ENCODE results near the gene GALT. TPM values are rescaled to one million over a fixed set of nuclear protein-coding genes. Genes with fewer than 3 reads are reported as not detected.

GALT gene
- total RNA-seq, 1 experiment from 2014 or later = 7.6 TPM

DNA sequence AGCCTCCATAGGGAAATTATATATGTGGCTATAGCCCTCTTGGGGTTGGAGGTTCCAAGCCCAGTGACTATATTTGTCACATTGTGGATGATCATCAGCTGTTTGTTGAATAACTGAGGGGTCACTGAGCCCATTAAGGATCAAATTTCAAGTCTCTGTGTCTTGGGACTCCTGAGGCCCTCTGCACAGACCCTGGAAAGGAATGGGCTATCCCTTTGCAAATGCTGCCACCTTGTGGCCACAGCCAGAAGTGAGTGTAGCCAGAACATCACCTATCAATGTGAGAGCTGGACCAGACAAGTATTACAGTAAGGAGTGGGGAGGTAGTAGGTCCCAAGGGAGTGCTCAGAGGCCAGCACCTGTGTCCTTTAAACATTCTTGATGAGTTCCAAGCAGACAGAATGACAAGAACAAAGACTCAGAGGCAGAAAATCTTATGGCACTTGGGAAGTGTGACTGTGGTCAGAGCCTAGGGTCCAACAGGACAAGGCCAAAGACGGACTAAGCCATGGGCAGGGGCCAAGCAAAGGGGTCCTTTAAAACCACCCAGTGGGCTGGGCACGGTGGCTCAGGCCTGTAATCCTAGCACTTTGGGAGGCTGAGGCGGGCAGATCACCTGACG is 42.8 kb upstream of the GALT start:
- H3K9me2 ChIP-seq (replicated peaks; ENCODE audit: low read length) = no peaks in the 10 kb centered on the region
- POLR2A ChIA-PET (ENCODE audit: unreplicated experiment) = interaction anchor here (0.6 kb wide), 1 partner anchor 23 kb away, joined by 3 read pairs; no protein-coding TSS in a partner anchor
- no peaks in the 10 kb centered on the region for H3K36me3 ChIP-seq (ENCODE audit: low read depth, low read length)
- no peaks in the 10 kb centered on the region for H3K4me1 ChIP-seq (ENCODE audit: insufficient read depth, low read length)
- CTCF ChIA-PET = interaction anchor here (0.5 to 1.0 kb wide), 5 partner anchors 17 to 216 kb away, joined by 3 to 9 read pairs (median 3); partner anchors contain the start of gene DCTN3
- no peak overlapping the region for H3K9ac ChIP-seq (ENCODE audit: low read length)
- DNase-seq = peak; percentile 84
- TF ChIP-seq, protein P1, sequence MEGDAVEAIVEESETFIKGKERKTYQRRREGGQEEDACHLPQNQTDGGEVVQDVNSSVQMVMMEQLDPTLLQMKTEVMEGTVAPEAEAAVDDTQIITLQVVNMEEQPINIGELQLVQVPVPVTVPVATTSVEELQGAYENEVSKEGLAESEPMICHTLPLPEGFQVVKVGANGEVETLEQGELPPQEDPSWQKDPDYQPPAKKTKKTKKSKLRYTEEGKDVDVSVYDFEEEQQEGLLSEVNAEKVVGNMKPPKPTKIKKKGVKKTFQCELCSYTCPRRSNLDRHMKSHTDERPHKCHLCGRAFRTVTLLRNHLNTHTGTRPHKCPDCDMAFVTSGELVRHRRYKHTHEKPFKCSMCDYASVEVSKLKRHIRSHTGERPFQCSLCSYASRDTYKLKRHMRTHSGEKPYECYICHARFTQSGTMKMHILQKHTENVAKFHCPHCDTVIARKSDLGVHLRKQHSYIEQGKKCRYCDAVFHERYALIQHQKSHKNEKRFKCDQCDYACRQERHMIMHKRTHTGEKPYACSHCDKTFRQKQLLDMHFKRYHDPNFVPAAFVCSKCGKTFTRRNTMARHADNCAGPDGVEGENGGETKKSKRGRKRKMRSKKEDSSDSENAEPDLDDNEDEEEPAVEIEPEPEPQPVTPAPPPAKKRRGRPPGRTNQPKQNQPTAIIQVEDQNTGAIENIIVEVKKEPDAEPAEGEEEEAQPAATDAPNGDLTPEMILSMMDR (conservative IDR thresholded peaks at IDR 0.05; ENCODE audit: low read depth, low read length) = peak; percentile 87
- no peak for TF ChIP-seq EZH2phosphoT487 (IDR thresholded peaks at IDR 0.05; ENCODE audit: borderline replicate concordance, low read length)
- no peaks in the 10 kb centered on the region for H4K20me1 ChIP-seq (ENCODE audit: low read length)
- intact Hi-C loops (cut with micrococcal nuclease) = no loop called here
- ATAC-seq = peak; percentile 93
- no TSS peak for BruUV-seq (replicated peaks)
- no peaks in the 10 kb centered on the region for H3F3A ChIP-seq (ENCODE audit: low read length, unreplicated experiment)
- H3K27me3 ChIP-seq (ENCODE audit: low read length) = no peaks in the 10 kb centered on the region
- no peak overlapping the region for H3K27ac ChIP-seq (ENCODE audit: low read length)
- no peaks in the 10 kb centered on the region for H3K9me3 ChIP-seq (ENCODE audit: low read length)
- H2AFZ ChIP-seq (ENCODE audit: low read length) = no peak overlapping the region
- H3K4me3 ChIP-seq (ENCODE audit: low read length) = no peak overlapping the region
- H3K79me2 ChIP-seq (ENCODE audit: low read length) = no peaks in the 10 kb centered on the region
- no peak overlapping the region for H3K4me2 ChIP-seq (ENCODE audit: low read length)

DNA sequence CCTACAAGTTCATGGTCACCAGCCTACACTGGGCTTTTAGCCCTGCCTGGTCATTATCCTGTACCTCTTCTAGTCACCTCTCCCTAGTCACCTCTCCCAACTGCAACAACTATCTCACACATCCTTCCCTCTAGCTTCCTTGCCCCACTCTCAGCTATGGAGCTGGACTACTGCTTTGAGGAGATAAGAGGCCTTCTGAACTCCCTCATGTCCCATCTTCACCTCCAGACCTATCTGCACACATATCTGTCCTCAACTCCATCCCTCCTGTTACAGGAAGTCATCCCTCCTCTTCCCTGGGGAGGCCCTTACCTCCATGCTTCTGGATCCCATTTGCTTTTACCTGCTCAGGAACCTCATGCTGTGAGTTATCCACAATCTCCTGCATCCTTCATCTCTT is 40.3 kb upstream of the GALT start:
- no peaks in the 10 kb centered on the region for H3F3A ChIP-seq (ENCODE audit: low read length, unreplicated experiment)
- no peaks in the 10 kb centered on the region for H4K20me1 ChIP-seq (ENCODE audit: low read length)
- H3K9me3 ChIP-seq (ENCODE audit: low read length) = no peaks in the 10 kb centered on the region
- no peak for DNase-seq
- no peak overlapping the region for H3K27ac ChIP-seq (ENCODE audit: low read length)
- no peak overlapping the region for H2AFZ ChIP-seq (ENCODE audit: low read length)
- POLR2A ChIA-PET (ENCODE audit: unreplicated experiment) = no interaction called here
- H3K79me2 ChIP-seq (ENCODE audit: low read length) = peaks cover 10% of the 10 kb centered on the region
- peaks cover 8% of the 10 kb centered on the region; the same call in 1 of the 2 replicates for H3K4me1 ChIP-seq (ENCODE audit: insufficient read depth, low read length)
- no peak overlapping the region for H3K9ac ChIP-seq (ENCODE audit: low read length)
- H3K9me2 ChIP-seq (replicated peaks; ENCODE audit: low read length) = no peaks in the 10 kb centered on the region
- no peak overlapping the region for H3K4me3 ChIP-seq (ENCODE audit: low read length)
- intact Hi-C loops (cut with micrococcal nuclease) = no loop called here
- TF ChIP-seq EZH2phosphoT487 (IDR thresholded peaks at IDR 0.05; ENCODE audit: borderline replicate concordance, low read length) (no peak), EZH2 (IDR thresholded peaks at IDR 0.05; ENCODE audit: low read length, unreplicated experiment) (no peak)
- TF ChIP-seq, protein P1 (conservative IDR thresholded peaks at IDR 0.05; ENCODE audit: low read depth, low read length) = no peak
- H3K27me3 ChIP-seq (ENCODE audit: low read length) = no peaks in the 10 kb centered on the region
- ATAC-seq = no peak
- H3K36me3 ChIP-seq (ENCODE audit: low read depth, low read length) = no peaks in the 10 kb centered on the region
- no peak overlapping the region for H3K4me2 ChIP-seq (ENCODE audit: low read length)
- no TSS peak for BruUV-seq (replicated peaks)
- CTCF ChIA-PET = no interaction called here

DNA sequence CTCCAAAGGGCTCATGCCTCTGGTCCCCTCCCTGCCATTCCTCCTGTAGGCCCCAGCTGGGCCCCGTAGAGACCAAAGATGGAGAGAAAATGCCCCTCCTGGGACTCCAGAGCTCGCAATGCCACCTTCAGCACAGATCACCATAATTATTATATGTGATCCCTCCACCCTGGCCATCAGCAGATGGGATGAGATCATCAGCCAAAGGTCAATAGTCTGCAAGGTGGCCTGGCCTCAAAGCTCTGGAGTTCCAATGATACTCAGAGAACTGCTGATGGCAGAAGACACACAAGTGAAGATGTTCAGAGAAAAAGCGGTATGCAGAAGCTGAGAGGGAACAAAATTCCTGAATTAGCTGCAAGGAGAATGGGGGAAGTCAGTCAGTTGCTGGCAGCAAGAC is 39.6 kb upstream of the GALT start:
- no peaks in the 10 kb centered on the region for H3K27me3 ChIP-seq (ENCODE audit: low read length)
- intact Hi-C loops (cut with micrococcal nuclease) = no loop called here
- H2AFZ ChIP-seq (ENCODE audit: low read length) = no peak overlapping the region
- H3K4me3 ChIP-seq (ENCODE audit: low read length) = no peak overlapping the region
- no peak overlapping the region for H3K4me2 ChIP-seq (ENCODE audit: low read length)
- H3K9me2 ChIP-seq (replicated peaks; ENCODE audit: low read length) = no peaks in the 10 kb centered on the region
- no peak overlapping the region for H3K27ac ChIP-seq (ENCODE audit: low read length)
- ChIA-PET CTCF (no interaction called here), POLR2A (ENCODE audit: unreplicated experiment) (no interaction called here)
- TF ChIP-seq, protein P1 (conservative IDR thresholded peaks at IDR 0.05; ENCODE audit: low read depth, low read length) = no peak
- TF ChIP-seq EZH2 (IDR thresholded peaks at IDR 0.05; ENCODE audit: low read length, unreplicated experiment) = no peak
- no peak for TF ChIP-seq EZH2phosphoT487 (IDR thresholded peaks at IDR 0.05; ENCODE audit: borderline replicate concordance, low read length)
- H3F3A ChIP-seq (ENCODE audit: low read length, unreplicated experiment) = no peaks in the 10 kb centered on the region
- DNase-seq (no peak), ATAC-seq (no peak)
- H4K20me1 ChIP-seq (ENCODE audit: low read length) = no peaks in the 10 kb centered on the region
- no peaks in the 10 kb centered on the region for H3K36me3 ChIP-seq (ENCODE audit: low read depth, low read length)
- H3K4me1 ChIP-seq (ENCODE audit: insufficient read depth, low read length) = peaks cover 10% of the 10 kb centered on the region; the same call in 1 of the 2 replicates
- no peaks in the 10 kb centered on the region for H3K9me3 ChIP-seq (ENCODE audit: low read length)
- peaks cover 18% of the 10 kb centered on the region for H3K79me2 ChIP-seq (ENCODE audit: low read length)
- no TSS peak for BruUV-seq (replicated peaks)
- H3K9ac ChIP-seq (ENCODE audit: low read length) = no peak overlapping the region

All from PC-3 (cell line).